Medulla oblongata (tissue), 1 donor: ENCODE measurements around the gene GLRA3.
"Not testable (repeated sequence)": the region's sequence is repeated elsewhere in the genome, so short reads cannot be mapped to it uniquely, and the experiment has no call there.

Source experiments
- DNase-seq: peaks from one replicate; pipeline ENCODE4 v3.0.0-alpha.2; 2015; ENCODE audit errors: extremely low spot score

GLRA3 gene

DNA sequence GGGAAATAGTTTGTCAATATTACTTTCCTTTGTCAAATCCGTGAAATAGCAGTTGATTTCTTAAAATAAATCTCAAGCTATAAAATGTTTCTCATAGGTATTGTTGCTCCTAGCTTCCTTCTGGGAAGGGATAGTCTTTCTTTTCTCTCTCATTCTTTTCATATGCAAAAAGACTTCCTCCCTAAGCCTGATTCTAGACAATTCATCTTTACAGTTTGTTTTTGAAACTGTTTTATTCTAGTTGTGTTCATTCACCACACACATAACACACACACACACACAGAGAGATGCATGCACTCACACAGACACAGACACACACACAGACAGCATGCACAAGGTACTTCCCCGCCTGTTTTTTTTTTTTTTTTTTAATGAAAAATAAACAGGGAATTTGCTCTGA lies 18.2 kb downstream of the GLRA3 start:
- no peak for DNase-seq

DNA sequence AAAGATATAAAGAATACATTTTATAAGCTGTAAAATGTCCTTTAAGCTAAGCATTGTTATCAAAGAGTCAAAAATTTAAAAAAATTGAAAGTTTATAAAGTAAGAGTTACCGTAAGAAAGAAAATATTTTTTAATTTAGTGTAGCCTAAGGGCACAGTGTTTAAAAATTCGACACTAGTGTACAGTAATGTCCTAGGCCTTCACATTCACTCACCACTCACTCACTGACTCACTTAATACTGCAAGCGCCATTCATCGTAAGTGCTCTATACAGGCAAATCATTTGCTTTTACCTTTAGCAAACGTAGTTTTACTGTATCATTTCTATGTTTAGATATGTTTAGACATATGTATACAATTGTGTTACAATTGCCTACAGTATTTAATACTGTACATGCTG lies 20.2 kb downstream of the GLRA3 start:
- DNase-seq = no peak

DNA sequence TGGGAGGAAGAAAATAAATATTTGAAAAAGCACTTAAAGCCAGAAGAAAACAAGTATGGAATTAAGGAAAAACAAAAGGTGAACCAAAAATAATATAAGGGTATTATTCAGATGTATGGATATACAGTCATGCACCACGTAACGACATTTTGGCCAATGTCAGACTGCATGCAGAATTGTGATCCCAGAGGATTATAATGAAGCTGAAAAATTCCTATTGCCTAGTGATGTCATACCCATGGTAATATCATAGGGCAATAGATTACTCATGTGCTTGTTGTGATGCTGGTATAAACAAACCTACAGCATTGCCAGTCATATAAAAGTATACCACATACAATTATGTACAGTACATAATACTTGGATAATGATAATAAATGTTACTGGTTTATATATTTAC lies 20.9 kb downstream of the GLRA3 start:
- no peak for DNase-seq

DNA sequence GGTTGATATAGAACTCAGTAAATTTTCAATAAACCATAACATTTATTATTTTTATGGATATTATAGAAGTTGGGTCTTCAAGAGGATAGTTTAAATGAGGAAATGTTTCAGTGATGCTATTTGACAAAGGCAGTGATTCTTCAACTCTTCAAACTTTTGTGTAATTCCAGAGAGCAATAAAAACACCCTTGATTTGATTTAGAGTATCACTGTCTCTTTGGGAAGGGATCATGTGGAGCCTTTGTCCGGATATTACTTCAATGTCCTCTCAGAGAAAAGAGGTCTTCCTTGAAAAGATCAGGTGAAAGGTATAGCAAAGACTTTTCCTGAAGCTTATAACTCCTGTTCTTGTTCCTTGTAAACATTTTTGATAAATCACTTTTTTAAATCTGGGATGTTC lies 23.3 kb downstream of the GLRA3 start:
- DNase-seq = no peak

DNA sequence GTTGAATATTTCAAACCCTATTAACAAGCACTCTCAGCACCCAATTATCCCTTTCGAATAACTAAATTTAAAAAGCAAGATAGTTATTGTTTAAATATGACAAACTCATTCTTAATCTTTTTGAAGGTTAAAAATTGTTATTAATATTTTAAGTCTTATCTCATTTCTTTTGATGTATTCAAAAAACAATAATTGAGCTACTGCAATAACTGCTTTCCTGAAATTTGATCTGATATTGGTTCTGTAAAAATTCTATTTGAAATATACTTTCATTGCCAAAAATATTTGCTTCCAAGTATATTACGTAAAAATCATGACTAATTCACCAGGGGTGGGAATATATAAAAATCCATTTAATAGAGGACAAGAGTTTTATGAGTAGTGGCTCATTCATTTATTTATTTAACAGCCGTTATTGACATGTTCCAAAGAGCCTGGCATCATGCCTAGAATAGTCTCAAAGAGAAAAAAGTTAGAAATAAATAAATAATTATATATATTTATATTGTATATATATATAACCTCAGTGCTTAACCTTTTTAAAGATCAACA lies 34.4 kb downstream of the GLRA3 start:
- DNase-seq = no peak

DNA sequence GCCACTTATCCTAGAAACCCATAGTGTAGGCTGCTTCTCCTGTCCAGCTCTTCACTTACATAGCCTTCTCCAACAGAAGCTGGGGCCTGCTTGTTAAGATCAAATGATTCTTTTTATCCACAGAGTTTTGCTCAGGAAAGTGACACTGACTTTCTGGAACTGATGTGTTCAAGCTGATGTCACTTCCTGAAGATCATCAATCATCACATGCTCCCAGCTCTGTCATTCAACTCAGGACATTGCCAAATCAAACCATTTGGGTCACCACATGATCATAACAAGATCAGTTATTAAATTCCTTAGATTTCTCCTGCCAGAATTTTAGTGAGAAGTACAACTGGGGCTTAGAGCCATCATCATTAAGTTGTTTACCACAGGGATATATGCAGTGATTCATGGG lies 39.4 kb downstream of the GLRA3 start:
- no peak for DNase-seq

DNA sequence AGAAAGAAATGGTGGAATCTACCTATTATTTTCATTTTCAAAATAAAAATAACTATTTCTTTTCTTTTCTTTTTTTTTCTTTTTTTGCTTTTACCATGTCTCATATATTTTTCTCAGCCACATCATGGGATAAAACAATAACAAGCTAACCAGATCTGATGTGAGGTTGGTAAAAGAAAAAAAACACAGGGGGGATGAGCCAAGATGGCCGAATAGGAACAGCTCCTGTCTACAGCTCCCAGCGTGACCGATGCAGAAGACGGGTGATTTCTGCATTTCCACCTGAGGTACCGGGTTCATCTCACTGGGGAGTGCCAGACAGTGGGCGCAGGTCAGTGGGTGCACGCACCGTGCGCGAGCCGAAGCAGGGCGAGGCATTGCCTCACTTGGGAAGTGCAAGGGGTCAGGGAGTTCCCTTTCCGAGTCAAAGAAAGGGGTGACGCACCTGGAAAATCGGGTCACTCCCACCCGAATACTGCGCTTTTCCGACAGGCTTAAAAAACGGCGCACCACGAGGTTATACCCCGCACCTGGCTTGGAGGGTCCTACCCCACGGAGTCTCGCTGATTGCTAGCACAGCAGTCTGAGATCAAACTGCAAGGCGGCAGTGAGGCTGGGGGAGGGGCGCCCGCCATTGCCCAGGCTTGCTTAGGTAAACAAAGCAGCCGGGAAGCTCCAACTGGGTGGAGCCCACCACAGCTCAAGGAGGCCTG lies 50.6 kb downstream of the GLRA3 start:
- DNase-seq = not testable (repeated sequence)

DNA sequence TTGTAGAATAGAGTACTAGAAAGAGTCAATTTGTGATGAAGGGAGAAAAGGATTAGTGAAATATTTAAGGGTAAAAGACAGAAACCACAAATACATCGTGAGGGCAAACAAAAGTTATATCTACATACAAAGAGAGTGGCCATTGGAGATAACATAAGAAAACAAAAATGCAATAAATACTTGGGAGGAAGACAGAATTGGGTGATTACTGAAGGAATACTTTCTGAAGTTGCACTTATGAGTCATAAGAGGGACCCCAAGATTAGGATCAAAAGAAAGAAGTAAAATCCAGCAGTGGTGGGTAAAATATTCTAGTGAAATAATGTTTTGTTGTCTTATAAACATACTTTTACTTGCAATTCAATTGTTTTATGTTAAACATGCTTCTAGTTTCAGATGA lies 53.7 kb downstream of the GLRA3 start:
- DNase-seq = no peak

DNA sequence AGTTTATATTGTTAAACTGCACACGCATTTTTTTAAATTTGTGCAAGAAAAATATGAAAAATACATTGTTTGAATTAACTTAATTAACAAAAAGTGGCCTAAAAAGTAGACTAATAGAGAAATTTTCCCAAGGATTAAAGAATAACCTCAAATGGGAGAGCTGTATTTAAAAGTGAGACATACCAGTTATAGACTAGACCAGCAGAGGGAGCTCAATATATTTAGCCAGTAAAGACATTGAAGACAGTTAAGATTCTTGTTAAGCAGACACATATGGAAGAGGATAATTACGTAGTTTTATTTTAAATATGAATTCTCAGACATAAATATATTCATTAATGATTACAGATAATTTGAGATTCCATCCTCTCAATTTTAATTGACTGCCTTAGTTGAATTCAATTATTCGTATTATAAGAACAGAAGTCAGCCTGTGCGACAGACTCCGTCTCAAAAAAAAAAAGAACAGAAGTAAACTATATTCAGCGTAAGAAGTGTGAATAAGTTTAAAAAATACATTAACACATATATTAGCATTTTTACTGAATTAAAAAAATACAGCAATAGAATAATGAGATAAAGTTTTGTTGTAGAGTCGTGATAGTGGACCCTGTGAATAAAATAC lies 64.8 kb downstream of the GLRA3 start:
- DNase-seq = peak; percentile 51

DNA sequence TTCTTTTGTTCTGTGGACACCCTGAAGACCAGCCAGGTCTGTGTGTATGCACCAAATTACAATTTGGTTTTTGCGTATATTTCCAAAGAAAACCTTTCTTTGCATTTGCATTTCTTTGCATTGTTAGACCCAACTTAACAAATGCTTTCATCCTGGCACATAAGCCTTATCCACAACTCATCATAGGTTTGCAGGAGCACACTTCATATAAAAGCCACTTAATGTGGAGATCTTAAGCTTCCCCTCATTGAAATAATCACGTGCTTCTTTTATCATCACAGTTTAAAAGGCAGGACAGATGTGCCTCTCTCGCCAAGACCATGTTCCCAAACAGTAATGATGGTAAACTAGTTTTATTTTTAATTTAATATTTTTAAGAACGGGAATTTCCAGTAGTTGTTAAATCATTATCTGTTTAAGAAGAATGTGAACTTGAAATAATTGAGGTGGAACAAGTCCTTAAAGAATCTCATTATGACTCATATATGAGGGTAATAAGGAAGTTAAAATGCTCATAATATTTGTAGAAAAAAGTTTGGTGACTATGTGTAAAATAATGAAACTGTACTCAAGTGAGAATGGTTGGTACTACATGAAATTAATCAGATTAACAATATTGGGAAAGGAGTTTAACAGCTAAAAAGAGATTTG lies 65.5 kb downstream of the GLRA3 start:
- DNase-seq = no peak

DNA sequence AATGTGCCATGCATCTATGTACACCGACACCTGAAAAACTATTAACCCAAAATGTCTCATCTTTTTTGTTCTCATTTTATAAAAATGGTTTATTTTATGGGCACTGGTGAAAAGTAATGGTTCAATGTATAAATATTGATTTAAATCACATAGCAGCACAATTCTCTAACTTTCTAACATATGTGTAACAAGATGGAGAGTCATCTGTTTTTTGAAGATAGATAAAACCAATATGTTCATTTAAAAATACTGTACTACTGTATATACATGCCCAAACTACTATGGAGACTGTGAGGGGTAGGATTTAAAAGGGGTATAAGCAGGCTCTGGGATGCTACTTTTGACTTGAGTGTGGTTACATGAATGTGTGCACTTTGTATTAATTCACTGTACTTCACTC lies 67.6 kb downstream of the GLRA3 start:
- DNase-seq = no peak

DNA sequence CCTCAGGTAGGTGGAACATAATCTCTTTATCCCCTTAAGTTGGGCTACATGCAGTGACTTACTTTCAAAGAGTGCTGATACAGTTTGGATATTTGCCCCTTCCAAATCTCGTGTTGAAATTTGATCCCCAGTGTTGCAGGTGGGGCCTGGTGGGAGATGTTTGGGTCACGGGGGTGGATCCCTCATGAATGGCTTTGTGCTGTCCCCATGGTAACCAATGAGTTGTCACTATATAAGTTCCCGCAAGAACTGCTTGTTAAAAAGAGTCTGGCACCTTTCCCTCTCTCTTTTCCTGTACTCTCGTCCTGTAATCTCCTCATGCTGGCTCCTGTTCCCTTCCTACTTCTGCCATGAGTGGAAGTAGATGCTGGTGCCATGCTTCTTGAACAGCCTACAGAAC lies 71.3 kb downstream of the GLRA3 start:
- no peak for DNase-seq

DNA sequence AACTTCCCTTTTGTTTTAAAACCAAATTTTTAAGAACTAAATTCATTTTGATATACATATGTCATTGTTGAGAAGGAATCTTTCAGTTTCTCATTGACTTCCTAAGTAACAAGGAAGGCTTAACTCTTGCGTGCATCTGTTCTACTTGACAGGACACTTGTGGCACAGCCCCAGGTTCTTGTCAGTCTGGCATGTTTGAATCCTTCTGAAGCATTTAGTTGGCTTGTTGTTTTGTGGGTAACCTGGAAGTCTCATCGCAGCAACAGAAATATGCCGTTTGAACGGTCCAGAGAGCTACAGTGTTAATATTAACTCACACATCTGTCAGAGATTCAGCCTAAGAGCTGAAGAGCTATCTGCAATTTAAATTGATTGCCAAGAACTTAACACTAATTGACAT lies 76.0 kb downstream of the GLRA3 start:
- no peak for DNase-seq

DNA sequence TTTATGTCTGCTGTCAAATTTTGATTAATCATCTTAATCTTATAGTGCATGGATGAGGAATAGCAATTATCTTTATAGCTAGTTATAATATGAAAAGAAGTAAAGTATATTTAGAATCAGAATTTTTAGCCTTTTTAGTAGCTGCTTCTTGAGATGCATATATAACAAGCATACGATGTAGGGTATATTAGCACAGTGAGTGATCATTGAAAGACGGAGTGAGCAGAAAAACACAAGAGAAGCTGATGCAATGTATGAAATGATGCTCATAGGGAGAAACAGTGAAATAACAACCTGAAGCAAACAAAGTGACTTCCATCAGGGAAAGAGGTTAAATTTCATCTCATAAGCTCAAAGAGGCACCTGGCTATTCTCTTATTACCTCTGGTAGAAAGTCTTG lies 77.0 kb downstream of the GLRA3 start:
- no peak for DNase-seq

DNA sequence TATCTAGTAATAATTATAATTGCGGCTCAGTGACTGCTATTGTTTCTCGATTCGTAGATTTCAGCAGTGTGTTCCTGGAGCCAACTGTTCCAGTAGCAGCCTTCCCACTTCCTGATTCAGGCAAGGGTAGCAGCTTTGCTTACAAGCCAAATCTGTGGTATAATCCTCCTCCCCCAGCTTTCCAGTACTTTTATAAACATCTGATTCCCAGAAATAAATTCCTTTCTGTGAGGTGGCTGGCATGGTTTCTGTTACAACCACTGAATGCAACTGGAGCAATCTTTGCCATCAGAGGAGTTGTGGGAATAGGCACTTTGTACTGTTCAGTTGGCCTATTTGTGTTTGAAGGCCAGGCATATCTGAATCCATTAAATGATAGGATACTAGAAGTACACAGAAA lies 80.0 kb downstream of the GLRA3 start:
- no peak for DNase-seq

DNA sequence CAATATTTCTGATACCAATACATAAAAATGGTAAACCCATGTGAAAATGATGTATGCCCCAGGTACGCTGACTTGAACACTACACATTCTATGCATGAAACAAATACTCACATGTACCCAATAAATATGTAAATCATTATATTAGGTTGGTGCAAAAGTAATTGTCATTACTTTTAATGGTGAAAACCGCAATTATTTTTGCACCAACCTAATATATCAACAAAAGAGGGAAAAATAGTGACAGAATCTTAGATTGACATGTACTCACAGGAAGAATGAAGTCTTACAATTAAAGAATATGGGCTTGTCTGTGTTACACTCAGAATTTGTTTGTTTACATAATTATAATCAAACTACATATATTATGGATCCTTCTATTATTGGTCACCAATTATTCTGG lies 82.3 kb downstream of the GLRA3 start:
- no peak for DNase-seq

DNA sequence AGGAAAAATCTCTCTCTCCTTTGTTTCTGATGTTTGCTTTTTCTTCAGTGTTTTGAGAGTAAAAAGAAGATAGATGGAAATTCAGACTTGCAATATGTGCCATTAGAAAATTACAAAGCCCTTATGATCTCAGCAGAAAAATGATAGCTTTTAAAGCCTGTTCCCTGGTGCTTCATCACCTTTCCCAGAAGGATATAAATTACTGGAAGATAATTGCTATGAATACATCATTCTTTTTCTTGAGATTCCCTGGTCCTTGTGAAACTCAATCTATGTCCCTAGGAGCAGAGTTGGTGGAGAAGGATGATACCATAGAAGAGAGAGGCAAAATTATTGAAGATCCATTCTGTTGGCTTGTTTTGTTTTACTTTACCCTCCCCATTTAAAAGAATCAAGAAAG lies 86.5 kb downstream of the GLRA3 start:
- DNase-seq = no peak

DNA sequence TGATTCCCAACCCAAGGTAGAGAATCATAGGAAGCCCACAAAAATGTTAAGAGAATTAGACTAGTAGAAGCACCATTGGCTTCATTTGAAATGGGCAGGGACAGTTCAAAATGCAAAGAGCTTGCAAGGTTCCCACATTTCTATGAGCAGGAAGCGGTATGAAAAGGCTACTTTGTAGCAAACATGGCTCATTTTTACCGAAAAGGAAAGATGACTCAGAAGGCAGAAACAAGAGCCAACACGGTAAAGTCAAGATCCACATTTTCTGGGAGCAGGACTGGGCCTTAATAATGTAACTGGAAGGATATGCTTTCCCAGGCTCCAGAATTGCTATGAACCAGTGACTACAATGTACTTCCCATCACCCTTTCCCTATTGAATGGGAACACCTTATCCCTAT lies 89.5 kb downstream of the GLRA3 start:
- no peak for DNase-seq

DNA sequence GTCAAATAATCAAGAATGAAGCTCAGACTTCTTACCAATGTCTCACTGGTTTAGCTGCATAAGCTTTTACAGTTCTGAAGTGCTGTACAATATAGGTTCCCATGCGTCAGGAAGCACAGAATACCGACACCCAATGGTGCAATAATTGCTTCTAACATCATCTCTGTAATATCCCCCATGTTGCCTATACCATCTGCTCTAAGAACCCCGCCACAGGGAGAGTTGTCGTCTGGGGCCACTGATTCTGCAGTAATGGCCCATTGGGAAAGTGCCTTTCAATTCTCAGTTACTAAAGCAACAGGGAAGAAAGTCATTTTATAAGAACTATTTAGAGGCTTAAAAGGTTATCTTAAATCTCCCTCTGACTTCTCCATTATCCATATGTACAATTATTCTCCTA lies 94.9 kb downstream of the GLRA3 start:
- no peak for DNase-seq

DNA sequence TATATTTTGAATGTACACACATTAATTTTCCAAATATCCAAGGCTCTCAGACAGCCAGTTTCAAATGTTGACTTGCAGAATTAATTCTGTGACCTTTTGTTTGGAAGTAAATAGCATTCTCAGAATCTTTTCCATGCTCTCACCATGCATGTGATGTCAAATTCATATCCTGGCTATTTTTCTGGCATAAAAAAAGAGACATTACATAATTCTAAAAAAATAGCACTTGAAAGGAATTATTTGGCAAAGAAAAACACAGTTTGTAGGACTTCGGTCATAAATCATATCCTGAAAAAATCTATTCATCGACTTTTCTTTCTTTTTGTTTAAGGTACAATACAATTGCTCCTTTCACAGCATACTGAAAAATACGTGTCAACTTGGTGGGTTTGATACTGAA lies 111.2 kb downstream of the GLRA3 start:
- DNase-seq = no peak

DNA sequence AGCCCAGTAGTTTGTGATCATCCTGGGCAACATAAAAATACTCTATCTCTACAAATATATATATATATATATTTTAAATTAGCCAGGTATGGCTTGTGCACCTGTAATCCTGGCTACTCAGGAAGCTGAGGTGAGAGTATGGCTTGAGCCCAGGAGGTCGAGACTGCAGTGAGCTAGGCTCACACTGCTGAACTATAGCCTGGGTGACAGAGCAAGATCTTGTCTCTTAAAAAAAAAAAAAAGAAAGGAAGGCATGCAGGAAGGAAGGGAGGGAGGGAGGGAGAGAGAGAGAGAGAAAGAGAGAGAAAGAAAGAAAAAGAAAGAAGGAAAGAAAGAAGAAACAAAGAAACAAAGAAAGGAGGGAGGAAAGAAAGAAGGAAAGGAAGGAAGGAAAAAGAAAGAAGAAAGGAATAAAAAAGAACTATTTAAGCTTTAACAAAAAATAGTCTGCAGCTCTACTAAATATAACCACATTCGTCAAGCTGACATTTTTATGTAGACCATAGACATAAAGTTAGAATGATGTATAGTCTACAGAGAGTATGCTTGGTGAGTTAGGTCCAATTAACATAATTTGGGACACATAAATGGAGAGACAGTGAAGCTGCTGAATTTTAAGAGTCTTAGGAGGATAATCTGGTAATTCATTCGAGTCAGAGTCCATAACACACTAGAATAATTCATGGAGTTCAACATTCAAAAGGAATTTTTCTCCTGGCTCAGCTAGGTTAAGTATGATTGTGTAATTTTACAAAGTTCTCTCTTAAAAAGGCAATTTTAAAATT lies 111.9 kb downstream of the GLRA3 start:
- DNase-seq = no peak
